C4-2B (cell line): ENCODE data around the gene STK17B.

Experiments
- H3K27ac ChIP-seq: fragments of 450-650 bp; 2 replicates; pipeline ENCODE4 v1.5.1; 2017
- ZFX ChIP-seq: fragments of 450-650 bp; IDR thresholded peaks from 2 replicates; pipeline ENCODE4 v1.6.1; 2017
- TF ChIP-seq, protein P1 (sequence below): fragments of 450-650 bp; conservative IDR thresholded peaks from 2 replicates; pipeline ENCODE4 v1.5.1; 2017; ENCODE audit warnings: mild to moderate bottlenecking

The STK17B gene

DNA sequence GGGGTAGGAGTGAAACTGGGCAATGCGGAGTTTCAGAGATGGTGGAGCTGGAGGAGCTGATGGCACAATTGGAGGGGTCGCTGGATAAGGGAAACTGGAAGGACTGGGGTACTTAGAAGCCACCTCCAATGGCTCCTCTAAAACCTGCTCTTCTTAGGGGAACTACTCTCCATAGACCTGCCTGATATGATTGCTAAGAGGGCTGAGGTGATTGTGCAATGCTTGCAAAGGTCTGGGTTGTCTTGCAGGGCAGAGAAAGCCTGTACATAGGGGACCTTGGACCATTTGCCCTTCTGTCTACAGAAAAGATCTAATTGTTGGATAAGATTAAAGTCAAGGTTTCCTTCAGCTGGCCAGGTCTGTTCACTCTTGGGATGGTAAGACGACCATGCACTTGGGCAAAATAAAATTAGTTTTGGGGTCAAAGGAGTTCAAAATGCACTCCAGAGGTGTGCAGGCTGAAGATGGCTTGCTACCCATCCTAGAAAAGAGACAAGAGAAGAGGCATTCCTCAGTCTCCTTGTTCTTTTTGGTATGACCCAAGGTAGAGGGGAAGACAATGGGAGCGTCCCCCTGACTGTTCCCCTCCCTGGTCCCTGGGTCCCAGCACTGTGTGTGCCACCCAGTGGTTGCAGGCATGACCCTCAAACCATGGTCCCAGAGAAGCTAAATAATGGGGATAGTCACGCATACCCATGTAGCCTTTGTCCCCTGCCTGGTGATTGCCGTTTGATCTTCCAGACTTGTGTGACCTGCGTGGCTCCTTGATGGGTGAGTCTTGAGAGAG lies 41.1 kb downstream of the STK17B start:
- no peak for TF ChIP-seq ZFX
- TF ChIP-seq, protein P1, sequence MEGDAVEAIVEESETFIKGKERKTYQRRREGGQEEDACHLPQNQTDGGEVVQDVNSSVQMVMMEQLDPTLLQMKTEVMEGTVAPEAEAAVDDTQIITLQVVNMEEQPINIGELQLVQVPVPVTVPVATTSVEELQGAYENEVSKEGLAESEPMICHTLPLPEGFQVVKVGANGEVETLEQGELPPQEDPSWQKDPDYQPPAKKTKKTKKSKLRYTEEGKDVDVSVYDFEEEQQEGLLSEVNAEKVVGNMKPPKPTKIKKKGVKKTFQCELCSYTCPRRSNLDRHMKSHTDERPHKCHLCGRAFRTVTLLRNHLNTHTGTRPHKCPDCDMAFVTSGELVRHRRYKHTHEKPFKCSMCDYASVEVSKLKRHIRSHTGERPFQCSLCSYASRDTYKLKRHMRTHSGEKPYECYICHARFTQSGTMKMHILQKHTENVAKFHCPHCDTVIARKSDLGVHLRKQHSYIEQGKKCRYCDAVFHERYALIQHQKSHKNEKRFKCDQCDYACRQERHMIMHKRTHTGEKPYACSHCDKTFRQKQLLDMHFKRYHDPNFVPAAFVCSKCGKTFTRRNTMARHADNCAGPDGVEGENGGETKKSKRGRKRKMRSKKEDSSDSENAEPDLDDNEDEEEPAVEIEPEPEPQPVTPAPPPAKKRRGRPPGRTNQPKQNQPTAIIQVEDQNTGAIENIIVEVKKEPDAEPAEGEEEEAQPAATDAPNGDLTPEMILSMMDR: no peak
- no peak overlapping the region for H3K27ac ChIP-seq

DNA sequence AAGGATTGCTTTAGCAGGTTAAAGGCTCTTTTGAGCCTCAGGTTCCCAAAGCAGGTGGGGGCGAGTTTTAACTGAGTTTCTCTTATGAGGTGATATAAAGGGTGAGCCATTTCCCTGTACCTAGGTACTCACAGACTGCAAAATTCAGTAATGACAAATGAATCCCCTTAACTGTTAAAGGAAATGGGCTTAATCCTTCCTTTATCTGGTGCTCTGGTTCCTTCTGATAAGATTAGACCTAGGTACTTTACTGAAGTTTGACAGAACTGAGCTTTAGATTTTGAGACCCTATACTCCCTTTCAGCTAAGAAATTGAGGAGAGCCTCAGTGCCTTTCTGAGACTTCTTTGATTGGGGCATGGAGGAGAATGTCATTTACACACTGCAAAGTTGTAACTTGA lies 42.6 kb downstream of the STK17B start:
- H3K27ac ChIP-seq: no peak overlapping the region
- TF ChIP-seq, protein P1: no peak
- TF ChIP-seq ZFX: no peak

DNA sequence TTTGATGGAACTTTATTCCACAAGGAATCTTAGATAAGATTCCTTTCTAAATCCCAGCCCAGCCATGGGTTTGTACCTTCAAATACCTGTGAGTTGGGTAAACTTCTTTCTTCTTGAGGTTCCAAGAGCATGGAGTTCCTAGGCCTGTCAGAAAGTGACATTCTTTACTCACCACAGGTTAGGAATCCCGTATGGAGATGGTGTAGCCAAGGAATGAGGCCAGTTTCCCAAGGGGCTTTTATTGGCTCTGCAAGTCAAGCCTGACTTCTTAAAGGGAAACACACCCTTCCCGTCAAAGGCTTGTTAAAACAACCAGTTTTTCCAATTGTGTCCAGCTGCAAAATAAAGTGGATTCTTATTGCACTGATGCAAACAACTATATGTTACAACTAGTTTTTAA lies 45.8 kb downstream of the STK17B start:
- TF ChIP-seq, protein P1: no peak
- no peak for TF ChIP-seq ZFX
- H3K27ac ChIP-seq: no peak overlapping the region

DNA sequence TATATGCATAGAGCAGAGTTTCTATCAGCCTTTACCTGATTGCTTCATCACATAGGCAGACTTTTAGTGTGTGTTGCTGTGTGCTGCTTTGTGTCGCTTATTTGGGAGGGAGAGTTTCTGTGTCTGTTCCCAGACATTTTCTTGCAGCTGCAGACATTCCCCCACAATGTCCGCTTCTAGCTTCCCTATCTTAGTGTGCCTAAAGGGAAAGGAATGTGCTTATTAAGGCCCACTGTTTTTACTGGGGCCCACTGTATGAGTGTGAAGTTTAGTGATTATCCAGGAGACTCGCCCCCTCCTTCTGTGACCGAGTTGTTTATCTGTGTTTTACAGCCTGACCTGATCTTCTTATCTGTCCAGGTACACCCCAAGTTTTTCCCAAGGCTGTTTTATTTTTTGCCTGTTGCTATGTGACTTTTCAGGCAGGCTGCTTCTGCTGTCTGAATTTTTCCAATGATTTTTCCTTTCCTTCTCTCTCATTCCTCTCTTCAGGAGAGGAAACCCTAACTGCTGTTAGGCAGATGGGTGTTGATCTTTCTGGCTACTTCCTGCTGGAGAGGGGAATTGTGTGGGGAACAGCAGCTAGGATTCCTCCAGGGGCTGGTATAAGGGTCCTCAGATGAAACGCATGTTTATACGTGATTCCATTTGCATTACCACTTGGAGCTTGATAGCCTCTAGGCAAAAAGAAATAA lies 47.6 kb downstream of the STK17B start:
- TF ChIP-seq, protein P1: no peak
- no peak for TF ChIP-seq ZFX
- no peak overlapping the region for H3K27ac ChIP-seq

DNA sequence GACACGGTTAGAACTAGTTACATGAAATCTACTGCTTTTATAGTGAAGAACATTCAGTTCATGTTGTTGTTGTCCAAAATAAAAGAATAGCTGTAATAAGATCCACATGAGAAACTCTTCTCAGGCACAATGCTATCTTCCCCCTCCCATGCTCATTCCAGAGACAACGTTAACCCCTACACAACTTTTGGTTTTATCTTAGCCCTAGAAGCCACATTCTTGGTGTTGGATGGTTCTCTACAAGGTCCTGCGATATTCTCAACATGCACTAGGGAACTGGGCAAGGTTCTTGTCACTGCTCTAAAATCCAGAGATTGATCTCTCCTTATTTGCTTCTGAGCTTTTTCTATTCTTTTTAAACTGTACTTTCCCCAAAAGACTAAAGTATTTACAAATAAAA lies 51.5 kb downstream of the STK17B start:
- no peak for TF ChIP-seq ZFX
- TF ChIP-seq, protein P1: no peak
- H3K27ac ChIP-seq: no peak overlapping the region

DNA sequence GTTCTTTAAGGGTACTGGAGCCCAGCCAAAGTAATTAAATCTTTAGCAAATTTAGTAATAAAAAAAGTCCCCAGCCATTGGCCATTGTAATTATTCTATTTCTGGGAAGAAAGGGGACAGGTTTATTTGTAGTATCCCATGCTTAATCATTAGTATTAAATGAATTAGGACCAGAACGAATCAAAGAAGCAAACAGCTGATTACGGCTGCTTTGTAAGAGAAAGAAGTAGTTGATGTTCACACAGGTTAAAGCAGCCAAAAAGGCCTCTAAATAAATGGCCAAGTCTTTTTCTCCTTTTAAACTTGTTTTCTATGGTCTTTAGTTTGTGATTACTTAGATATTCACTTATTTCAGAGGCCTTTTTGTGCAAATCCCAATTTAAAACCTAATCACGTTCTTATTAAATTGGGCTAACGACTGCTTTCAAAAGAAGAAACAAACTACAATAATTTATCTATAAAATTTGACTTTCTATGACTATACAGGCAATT lies 54.1 kb downstream of the STK17B start:
- no peak overlapping the region for H3K27ac ChIP-seq
- TF ChIP-seq, protein P1: no peak
- no peak for TF ChIP-seq ZFX

DNA sequence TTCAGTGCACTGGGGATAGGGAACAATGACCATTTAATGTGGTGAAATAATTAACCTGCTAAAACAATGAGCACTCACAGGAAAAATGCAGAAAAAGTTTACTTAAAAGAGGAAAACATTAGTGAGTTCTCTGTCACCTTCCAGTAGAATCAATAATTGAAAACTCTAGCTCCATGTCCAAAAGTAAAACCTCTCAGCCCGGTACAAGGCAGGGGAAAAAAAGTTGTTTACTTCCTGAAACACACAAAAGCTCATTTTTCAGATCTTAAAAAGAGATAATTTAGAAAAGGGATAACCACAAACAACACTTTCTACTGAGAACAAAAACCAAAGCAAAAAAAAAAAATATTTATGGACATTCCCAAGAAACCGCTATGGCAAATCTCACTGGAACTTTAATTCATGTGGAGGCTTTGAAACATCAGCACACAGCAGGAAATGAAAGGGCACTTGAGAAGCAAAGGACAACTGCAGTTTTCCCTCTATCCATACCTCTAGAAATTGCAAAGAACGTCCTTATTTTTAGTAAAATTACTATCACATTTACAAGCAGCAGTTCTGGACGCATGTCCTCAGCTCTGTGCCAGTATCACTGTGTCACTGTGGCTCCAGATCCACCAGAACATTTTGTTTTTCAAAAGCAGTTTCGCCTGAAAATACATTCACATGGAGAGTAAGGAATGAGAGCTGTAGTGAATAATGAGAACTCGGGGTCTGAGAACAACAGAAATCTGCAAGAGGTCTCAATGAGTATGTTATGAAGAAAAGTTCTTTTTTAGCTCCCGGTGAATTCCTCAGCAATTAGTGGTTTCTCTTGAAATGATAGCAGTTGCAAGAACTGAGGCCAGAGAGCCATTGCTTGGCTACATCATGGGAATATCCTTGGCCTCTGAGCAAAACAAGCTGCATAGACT lies 58.1 kb downstream of the STK17B start:
- H3K27ac ChIP-seq: no peak overlapping the region
- no peak for TF ChIP-seq ZFX
- TF ChIP-seq, protein P1: no peak
